ENCODE results near the gene DLAT.
"Not testable (repeated sequence)": the region's sequence is repeated elsewhere in the genome, so short reads cannot be mapped to it uniquely, and the experiment has no call there.

DLAT gene

DNA sequence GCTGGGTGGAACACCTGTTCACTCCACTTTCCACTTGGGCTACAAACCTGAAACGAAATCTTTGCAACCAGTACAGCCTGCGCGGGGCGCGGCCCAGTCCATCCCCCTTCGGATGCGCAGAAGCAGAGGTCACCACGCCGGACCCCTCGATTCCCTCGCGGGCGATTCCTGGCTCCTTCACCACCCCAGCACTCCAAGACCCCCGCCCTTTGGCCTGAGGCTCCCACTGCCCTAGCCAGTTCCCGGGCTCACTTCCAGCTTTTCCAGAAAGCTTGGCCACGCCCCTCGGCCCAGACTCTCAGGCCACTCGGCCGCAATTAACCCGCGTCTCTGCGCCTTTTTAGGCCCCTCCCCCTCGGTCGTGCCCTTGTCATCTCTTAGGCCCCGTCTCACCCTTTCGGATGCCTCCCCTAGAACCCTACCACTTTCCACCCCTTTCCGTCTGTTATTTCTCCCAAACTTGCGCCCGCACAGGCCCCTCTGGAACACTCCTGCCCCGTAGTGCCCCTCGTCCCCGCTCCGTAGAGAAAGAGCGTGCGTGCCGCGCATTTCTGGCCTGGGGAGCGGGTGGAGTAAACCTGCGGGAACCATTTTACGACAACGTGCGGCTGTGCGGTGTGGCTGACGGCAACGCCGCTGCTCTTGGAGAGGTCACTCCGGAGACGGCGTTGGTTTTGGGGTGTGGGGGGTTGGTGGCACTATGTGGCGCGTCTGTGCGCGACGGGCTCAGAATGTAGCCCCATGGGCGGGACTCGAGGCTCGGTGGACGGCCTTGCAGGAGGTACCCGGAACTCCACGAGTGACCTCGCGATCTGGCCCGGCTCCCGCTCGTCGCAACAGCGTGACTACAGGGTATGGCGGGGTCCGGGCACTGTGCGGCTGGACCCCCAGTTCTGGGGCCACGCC, at the start of gene DLAT:
Gene DLAT (plus strand): TSS at position 636 of the 906 bp plus-strand sequence. CDS start 65 bp downstream, at position 701.
- DNase-seq: no peak

DNA sequence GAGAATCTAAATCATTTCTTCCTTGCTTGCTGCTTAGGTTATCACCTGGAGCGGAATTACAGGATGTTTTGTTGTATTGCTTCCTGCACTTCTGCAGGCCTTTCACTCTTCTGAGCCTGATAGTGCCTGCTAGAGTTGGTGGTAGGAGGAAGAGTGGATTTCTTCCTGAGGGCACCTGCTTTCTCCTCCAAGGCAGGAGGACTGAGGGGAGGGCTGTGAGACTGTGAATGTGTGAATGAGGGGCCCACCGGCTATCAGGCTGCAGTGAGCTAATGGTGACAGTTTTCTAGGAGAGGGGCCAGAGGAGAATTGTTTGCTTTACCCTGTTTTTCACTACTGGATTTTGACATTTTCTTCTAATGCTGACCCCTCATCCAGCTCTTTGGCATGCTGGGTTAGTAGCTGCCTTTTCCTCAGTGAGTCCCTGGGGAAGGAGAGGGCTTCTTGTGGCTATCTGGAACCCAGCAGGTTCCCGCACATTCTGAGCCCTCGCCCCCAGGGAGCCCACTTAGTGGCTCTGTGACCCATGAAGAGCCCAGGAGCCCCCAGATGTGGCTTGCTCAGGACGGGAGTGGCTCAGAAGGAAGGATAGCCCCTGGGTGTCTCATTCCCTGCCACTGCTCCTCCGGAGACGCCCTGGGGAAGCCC, 49.0 kb upstream of the DLAT start:
- no peak for DNase-seq

DNA sequence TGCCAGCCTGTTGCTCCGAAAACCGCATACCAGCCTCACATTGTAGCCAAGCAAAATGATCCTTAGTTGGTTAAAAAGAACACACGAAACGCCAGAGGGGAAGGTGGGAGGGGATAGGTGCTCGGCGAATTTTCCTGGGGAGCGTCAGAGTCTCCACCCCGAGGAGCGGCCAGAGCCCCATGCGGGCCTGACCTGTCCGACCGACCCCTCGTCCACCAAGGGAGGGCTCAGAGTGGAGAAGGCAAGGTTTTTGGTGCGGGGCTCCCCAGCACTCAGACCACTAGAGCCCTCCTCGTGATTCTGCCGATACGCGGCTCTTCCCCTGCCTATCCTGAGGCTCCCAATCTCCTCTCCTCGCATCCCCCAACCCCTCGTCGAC, 48.5 kb upstream of the DLAT start:
- DNase-seq: no peak

DNA sequence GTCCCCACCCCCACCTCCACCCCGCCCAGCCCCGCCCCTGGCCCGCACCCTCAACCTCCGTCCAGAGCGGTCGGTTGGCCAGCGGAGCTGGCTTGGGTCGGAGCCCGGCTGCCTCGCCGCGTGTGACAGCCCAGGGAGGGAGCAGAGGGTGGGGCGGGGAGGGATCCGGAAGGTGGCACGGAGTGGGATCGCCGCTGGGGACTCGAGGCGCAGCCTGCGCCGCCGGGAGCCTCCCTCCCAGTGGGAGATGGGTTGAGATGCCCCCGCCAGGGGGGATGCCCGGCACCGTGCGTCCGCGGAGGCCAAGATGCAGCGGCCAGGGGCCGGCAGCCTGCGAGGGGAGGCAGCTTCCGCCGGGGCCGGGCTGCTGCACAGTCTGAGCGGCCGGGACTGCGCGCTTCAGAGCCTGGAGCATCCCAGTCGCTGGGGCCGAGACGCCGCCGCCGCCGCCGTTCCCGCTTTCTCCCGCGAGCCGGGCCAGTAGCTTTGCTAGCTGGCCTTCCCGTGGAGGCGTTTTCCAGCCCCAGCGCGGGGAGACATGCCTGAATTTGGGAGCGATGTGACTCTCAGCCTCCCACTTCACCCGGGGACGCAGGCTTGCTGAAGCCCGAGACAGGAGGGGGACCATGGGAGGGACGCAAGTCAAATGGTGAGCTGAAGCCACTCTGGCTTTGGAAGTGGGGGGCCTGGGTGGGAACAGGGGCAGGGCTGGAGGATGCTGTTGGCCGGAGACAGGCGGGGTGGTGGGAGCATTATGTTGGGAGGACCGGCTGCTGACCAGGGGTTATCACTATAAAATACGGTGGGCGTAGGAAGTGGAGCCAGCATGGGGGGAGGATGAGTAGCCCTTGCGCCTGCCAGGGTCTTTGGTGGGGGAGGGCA, 47.8 kb upstream of the DLAT start:
- DNase-seq: no peak

DNA sequence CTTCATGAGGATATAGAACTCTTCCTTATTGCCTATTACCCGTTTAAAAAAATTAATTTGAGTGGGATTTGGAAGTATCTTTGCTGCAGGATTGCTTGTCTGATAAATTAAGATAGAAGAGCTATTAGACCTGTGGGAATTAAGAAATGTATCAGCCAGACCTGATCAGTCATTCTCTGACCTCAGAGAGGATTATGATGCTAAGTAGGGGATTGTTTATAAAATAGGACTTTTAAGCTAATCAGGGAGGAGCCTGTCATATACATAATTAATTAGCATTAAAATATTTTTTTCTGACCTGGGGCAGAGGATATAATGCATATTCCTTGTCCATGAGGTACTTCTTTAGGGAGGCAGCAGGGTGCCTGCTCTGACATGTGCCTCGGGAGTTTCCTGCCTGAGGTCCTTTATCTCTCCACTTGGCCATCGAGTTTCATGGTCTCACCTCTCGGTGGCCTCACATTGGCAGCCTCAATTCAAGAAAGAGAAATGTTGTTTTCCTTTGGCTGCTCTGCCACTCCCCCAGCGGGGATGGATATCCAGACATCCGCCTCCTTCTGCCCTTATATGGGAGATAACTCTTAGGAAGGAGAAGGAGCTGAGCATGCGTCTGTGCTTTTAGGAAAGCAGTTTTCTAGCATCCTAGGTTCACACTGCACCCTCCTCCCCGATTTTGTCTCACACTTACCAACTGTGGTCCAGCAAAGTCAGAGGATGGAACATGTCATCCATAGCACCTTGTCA, 47.0 kb upstream of the DLAT start:
- DNase-seq: no peak

DNA sequence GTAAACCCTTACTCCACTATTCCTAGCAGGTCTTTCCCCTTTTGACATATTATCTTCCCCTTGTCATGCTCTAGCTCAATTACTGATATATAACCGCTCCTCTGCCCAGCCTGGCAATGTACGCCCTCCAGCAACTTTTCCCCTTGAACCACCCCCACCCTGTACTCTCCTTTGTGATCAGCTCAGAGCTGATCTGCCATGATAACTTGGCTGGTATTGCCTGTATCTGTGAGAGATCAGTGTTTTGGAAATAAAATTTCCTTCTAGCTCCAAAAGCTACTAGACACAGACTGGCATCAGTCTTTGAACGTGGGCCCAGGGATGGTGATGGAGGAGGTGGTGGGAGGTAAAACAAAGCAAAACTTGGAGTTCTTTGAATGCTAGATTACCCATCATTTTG, 45.1 kb upstream of the DLAT start:
- DNase-seq: no peak

DNA sequence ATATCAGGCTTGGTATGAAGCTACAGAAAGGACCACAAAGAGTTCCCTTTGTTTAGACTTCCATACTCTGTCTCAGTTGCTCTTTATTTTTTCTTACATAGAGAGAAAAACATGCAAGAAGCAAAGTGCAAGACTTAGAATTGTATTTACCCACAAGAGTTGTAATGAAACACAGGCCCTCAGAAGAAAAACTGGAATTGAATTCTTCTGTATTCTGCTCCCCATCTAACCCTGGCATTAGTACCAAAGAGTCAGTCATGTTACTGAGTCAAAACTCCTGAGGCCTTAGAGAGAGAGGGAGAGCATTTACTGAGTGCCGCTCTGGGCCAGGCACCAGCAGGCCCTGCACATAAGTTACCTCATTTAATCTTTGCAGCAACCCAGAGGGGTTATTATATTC, 43.9 kb upstream of the DLAT start:
- DNase-seq: no peak

DNA sequence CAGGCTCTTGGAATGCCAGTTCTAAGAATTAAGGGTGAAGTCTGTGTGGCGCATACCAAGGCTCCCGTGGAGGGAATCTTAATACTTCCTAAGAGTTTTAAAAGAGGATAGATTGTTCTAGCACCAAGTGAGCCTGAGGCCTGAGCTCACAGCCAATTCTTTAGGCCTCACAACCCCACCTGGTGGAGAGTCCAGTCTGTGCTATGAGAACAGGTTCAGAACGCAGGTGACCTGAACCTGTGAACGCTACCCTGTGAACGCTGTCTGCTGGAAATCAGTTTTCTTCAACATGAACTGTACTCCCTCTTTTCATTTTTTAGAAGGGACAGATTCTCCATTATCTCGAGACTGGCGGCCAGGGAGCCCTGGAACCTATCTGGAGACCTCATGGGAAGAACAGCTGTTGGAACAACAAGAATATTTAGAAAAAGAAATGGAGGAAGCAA, 43.2 kb upstream of the DLAT start:
- no peak for DNase-seq

DNA sequence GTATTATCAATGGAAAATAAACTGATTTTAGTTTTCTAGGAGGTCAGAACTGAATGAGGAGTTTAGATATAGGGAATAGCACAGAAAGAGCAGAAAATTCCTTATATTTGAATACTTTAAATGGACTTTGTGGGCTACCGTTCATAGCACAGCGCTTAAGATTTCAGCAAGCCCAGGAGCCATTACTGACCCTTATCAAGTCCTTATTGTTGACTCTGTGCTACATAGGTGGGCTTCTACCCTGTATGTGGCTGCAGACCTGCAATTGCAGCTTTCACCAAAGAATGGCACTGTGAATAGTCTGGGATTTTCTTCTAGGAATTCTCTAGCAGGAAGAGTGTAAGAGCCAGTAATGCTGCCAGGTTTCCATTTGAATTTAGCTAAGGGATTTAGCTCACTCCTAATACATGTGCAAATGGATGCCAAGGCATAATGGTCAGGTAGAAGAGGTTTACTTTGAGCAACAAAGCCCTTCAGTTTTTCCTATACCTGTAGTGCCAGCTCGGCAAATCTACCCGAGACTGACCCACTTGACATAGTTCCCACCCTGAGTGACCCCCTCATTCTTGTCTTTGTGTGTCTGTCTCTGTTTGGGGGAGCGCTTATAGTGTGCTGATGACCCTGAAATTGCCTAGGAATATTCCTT, 42.5 kb upstream of the DLAT start:
- no peak for DNase-seq

DNA sequence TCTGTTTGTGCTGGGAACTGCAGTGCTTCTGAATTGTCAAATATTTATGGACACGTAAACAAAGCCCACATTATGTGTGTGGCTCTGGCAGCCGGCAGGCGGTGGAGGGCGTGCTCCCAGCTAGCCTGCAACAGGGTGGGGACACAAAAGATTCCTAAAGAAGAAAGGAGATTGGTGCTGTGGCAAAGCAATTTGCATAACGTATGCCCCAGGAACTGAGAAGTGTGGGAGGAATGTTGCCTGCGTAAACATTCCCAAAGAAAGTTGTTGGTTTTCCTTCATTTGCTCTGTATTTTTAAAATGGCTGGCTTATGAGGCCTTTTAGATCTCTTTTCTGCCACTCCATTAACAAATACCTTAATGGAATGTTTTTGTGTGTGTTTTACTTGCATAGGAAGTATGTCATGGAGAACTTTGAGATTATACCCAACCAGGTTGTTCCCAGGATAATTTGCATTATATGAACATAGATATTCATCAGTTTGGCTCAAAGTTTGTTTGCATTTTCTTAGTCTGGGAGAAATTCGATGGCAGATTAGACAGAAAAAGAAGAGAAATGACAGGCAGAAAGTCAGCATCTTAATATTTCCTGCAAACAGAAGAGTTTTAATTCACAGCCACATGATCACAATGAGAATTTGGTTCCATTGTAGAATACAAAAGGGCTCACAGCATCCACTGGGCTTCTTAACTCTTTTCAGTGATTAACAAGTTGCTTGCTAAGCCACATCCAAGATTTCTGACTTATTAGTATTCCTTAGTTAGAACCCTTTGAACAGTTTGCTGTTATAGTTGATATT, 41.8 kb upstream of the DLAT start:
- DNase-seq: no peak

DNA sequence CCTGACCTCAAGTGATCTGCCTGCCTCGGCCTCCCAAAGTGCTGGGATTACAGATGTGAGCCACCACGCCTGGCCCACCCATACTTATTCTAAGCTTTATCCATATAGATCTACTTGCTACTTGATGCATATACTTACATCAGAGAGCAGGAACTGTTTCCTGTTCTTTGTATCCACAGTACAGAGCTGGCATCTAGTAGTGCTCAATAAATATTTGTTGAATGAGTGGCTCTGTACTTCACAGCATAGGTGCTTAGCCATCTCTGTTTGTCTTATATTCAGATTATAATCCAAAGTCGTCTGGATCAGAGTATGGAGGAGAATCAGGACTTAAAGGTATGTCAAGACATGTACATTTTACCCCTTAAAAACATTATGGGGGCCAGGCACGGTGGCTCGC, 38.6 kb upstream of the DLAT start:
- no peak for DNase-seq

DNA sequence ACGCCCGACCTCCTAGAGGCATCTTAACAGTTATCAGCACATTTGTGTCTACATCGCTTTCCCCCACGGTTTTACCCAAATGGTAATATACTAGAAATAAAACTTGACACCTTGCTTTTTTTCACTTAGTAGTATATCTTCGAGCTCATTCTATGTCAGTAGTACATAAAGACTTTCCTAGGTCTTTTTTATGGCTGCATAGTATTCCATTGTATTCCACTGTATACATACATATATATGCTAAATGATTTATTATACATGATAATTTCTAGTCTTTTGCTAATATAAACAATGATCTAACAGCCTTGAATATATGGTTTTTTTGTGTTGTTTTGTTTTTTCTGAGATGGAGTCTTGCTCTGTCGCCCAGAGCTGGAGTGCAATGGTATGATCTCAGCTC, 34.8 kb upstream of the DLAT start:
- no peak for DNase-seq

DNA sequence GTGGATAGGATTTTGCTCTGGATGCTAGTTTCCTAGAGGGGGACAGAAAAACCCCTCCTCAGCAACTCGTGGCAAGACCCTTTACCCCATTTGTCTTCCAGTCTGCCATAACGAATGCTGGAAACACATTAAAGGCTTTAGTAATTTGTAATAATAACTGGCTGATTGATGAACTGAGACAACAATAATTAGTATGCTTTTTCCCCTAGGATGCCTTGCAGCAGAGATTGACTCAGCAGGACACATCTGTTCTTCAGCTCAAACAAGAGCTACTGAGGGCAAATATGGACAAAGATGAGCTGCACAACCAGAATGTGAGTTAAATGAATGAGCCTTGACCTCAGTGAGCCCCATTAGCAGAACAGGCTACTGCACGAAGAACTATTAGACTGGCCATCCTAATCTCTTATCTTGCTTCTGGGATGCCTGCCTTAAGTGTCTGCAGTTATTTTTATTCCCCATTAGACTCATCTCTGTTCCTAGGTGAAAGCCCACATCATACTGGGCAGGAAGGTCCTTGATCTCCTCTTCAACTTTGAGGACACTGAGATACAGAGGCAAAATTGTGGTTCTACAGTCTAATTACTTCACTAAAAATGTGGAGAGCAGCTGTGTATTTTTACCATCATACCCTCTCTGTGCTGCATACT, 32.9 kb upstream of the DLAT start:
- no peak for DNase-seq

DNA sequence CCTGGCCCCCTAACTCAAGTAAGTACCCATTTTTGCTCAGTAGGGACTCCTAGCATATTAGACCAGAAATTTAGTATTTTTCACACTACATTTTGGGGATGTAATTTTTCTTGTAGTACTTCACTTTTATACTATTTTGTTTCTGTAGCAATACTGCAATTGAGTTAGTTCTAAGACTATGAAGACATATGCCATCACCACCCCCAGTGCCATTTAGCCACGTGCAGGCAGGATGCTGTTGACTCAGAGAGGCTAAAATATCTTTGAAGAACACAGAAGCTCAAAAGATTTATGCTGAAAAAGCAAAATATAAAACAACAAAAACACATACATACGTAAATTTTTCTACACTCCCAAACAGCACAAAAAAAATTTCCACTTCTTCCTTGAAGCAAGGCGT, 29.1 kb upstream of the DLAT start:
- no peak for DNase-seq

DNA sequence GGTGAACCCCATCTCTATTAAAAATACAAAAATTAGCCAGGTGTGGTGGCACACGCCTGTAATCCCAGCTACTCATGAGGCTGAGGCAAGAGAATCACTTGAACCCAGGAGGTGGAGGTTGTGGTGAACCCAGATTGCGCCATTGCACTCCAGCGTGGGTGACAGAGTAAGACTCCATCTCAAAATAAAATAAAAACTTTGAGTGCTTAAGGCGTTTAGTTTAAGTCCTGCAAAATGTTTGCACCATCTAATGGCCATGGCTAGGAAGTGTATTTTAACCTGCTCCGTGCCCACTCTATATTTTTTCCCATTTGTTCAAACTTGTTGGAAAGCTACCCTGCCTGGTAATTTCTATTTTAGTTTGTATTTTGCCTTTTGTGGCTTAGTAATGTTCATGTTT, 28.5 kb upstream of the DLAT start:
- not testable (repeated sequence) for DNase-seq

DNA sequence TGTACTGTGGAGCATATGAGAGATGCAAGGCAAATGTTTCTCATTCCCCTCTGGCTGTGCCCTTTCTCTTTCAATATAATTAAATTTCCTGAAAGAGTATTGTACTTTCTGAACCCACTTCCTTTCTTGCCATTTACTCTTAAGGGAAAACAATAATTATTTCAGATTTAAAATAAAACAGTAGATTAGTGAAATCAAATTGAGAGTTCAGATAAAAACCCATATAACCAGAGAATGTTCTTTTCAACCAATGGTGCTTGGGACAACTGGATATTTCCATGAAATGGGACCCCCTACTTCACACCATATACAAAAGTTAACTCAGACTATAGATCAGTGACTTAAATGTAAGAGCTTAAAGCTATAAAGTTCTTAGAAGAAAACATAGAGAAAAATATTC, 26.1 kb upstream of the DLAT start:
- DNase-seq: no peak

DNA sequence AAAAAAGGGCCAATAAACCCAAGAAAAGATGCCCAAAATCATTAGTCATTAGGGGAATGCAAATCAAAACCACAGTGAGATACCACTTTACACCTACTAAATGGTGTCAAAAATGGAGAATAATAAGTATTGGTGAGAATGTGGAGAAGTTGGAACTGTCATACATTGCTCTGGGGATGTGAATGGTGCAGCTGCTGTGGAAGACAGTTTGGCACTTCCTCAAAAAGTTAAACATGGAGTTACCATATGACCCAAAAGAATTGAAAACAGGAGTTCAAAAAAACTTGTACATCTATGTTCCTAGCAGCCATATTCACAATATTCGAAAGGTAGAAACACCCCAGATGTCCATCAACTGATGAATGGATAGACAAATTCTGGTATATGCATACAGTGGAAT, 24.5 kb upstream of the DLAT start:
- no peak for DNase-seq

DNA sequence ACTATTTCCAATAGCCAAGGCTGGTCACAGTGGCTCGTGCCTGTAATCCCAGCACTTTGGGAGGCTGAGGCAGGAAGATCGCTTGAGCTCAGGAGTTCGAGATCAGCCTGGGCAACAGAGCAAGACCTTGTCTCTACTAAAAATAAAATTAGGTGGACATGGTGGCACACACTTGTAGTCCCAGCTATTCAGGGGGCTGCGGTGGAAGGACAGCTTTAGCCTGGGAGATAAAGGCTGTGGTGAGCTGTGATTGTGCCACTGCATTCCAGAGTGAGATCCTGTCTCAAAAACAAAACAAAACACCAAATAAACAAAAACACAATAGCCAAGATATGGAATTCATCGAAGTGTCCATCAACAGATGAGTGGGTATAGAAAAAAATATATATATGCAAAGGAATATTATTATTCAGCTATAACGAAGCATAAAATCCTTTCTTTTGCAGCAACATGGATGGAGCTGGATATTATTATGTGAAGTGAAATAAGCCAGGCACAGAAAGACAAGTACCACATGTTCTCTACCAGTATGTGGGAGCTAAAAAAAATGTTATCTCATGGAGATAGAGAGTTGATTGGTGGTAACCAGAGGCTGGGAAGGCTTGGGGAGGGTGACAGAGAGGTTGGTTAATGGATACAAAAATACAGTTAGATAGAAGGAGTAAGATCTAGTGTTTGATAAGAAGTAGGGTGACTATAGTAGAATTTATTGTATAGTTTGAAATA, 22.6 kb upstream of the DLAT start:
- DNase-seq: no peak

DNA sequence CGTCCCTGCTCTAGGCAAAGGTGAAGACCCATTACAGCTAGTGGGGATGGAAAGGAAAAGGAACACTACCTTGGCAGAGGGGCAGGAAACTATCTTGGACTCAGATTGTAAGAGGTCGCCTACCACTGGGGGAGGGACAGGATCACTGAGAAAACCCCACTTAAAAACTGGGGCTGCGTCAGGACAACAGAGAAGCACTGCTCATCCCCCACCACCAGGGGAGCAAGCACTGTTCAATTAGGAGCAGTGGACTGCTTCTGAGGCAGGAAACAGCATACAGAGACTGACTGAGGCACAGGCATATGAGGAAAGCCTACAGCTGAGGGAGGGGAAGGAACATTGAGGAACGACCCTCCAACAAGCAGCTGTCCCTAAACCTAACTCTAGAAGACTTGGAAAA, 20.8 kb upstream of the DLAT start:
- DNase-seq: no peak
